ENCODE data around the gene FBXO45.
"Not testable (repeated sequence)": the region's sequence is repeated elsewhere in the genome, so short reads cannot be mapped to it uniquely, and the experiment has no call there.

The FBXO45 gene

DNA sequence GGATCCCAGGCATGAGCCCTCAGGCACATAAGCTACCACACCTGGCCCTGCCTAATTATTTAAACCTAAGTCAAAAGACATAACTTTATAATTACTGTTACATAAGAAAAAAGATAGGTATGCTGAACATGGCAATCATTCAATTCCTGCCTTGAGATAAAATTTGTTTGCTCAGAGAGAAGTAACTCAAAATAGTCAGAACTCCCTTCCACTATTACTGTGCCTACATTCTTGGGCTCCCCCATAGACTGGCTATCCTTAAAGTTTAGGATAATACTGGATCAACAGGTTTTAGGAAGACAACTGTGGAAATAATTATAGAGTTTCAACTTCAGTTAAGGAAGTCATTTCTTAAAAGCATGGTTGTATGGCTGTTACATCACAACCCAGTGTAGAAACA, 10.0 kb upstream of the FBXO45 start:
- no peak for DNase-seq

DNA sequence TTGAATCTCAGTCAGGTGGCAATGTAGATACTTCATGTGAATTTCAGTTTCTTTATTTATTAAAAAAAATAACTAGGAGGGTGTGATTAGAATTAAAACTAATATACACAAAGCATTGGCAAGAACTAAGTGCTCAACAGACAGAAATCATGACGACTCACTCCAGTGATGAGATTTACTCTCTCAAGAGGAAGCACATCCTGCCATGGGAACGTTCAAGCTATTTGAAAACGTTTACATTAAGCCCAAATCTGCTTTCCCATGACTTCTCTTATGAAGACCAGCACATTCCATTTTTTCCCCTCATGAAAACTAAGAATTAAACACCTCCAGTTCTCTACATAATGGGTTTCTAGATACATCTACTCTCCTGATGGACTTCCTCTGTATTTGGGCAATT, 8.6 kb upstream of the FBXO45 start:
- DNase-seq, result no peak

DNA sequence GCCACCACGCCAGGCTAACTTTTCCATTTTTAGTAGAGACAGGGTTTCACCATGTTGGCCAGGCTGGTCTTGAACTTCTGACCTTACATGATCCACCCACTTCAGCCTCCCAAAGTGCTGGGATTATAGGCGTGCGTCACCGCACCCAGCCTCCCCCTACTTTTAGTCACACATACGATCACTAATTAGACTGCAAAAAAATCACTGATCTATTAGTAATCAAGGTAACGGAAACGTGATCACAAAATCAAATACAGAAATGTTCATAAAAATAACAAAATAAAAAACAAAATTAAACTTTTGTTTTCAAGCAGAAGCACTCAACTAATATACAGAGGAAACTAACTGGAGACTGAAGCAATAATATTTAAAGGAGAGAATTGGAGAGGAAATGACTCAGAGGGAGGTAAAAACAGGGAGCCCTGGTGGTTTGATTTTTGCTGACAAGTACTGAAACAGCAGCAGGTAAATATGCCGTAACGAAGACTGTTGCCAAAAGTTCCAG, 4.7 kb upstream of the FBXO45 start:
- no peak for DNase-seq

DNA sequence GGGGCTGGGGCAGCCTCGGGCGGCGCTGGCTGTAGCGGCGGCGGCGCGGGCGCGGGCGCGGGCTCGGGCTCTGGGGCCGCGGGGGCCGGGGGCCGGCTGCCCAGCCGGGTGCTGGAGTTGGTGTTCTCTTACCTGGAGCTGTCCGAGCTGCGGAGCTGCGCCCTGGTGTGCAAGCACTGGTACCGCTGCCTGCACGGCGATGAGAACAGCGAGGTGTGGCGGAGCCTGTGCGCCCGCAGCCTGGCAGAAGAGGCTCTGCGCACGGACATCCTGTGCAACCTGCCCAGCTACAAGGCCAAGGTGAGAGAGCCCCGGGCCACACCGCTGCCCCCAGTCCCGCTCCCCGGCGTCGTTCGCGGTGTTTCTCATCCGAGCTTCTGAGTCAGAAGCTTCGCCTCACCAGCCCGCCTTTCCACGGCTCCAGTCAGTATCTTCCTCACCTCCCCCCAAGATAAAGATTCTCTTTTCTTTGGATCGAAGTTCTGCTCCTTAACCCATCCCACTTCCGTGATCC, 600 bp downstream of the FBXO45 start:
- DNase-seq, result peak; percentile 73

DNA sequence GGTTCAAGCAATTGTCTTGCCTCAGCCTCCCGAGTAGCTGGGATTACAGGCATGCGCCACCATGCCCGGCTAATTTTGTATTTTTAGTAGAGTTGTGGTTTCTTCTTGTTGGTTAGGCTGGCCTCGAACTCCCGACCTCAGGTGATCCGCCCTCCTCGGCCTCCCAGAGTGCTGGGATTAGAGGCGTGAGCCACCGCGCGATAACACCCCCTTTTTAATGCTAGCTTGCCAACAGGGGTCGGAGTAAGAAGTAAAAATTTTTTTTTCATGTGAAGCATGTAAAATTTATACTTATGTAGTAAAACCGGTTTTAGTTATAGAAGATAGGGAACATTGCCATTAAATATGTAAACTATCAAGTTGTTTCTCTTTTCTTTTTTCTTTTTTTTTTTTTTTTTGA, 1.9 kb downstream of the FBXO45 start:
- not testable (repeated sequence) for DNase-seq

DNA sequence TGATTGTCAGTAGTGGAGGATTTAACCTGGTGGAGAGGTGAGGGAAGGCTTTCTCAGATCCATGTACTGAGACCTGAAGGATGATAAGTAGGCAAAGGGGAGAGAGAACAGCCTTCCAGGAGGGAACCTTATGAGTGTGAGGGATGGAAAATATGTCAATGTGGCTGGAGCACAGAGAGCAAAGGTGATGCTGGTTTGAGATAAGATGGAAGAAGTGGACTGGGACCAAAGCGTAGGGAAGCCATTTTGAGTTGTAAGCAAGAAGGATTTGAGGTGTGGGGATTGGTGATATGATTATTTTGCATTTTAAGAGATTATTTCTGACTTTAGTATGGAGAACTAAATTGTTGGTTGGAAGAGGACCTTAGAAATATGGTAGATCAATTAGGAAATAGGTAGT, 3.9 kb downstream of the FBXO45 start:
- DNase-seq, result no peak

DNA sequence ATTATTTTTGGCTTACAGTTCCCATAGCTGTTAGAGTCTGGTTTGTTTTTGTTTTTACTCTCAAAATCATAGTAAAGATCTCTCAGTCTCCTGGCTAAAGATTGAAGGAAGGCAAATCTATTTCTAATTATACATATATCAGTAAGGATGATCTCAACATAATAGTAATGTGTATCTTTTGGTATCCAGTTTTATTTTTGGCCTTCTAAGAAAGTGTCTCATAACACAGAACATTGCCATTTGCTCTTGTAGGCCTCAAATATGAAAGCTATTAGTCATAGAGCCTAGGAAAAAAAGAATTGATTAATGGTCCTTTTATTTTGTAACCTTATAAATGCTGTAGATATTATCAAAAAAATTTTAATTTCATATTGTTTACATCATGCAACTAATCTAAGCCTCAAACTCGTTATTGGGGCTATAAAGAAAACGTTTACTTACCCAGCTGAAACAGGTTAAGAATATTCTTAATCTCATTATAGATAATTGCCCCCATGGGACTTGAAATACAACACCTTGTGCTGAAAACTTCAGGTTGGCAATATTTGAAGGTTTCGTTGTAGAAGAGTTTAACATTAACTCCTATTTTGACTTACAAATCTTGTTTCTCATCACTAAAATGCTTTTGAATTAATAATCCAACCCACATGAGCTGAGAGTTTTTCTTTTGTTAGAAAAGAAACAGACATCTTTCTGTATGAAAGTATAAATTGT, 16.7 kb downstream of the FBXO45 start:
- no peak for DNase-seq

DNA sequence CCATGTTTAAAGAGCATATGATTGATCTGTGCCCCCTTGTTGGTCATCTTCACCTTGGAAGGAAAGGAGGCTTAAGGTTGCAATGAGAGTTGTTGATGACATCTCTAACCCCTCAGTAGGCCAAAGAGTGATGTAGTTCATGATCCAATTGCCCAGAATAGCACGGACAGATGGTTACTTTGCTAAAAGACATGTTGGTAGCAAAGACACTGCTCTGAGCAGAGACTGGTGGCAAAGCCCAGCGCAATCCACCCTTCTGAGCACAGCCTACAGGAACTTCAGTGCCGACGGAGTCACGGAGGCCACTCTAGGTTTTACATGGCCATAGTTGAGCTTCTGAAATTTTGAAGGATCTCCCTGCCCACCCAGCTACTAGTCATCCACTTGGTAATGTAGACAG, 21.8 kb downstream of the FBXO45 start:
- no peak for DNase-seq

DNA sequence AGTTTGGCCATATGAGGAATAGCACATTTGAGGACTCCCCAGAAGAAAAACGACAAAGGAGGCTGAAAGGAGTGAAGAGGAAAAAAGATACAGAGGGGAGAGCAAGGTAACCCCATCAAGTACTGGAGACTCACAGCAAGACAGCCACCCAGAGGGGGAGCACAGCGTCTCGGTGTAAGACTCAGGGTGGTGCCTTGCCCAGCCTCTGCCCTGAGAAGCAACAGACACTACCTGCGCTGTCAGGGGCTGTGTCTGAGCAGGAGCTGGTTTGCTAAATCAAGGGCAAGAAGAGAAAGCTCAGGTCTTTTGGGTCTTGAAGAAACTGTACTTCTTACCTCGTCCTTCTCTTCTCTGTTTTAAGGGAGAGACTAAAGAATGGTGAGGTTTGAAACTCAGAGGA, 27.9 kb downstream of the FBXO45 start:
- no peak for DNase-seq

DNA sequence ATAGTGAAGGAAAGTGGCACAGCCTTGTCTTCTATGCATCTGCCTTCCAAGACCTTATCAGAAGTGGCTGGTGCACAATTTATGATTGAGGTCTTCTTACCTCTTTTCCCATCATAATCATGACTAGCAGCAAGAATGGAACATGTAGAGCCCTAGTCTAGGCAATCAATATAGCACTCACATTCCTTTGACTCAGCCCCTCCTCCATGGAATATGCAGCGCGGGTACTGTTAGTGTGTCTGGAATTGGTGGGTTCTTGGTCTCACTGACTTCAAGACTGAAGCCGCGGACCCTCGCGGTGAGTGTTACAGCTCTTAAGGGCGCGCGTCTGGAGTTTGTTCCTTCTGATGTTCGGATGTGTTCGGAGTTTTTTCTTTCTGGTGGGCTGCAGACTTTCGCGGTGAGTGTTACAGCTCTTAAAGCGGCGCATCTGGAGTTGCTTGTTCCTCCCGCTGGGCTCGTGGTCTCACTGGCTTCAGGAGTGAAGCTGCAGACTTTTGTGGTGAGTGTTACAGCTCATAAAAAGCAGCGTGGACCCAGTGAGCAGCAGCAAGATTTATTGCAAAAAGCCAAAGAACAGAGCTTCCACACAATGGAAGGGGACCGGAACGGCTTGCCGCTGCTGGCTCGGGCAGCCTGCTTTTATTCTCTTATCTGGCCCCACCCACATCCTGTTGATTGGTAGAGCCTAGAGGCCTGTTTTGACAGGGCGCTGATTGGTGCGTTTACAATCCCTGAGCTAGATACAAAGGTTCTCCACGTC, 29.7 kb downstream of the FBXO45 start:
- DNase-seq, result not testable (repeated sequence)

DNA sequence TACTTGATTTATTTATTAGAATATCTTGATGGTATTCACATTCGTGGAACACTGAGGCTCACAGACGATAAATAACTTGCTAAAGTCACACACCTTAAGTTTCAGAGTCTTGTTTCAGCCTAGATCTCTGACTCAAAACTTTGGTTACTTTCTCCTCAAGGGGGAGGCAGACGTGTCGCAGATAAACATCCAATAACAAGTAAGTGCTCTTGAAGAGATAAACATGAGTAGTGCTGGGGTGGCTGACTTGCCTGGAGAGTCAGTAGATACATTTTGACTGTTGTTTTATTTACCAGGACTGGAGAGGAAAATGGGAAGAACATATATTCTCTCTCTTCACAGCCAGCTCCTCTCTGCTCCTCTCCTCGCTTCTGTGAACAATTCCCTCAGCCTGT, 31.3 kb downstream of the FBXO45 start:
- no peak for DNase-seq

DNA sequence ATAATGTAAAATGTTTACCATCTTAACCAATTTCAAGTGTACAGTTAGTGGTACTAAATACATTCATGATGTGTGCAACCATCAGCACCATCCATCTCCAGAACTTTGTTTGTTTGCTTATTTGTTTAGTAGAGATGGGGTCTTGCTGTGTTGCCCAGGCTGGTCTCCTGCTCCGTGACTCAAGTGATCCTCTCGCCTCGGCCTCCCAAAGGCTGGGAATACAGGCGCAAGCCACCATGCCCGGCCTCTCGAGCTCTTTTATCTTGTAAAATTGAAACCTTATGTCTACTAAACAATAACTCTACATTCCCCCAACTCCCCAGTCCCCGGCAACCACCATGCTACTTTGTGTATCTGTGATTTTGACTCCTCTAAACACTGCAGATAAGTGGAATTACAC, 31.9 kb downstream of the FBXO45 start:
- no peak for DNase-seq

DNA sequence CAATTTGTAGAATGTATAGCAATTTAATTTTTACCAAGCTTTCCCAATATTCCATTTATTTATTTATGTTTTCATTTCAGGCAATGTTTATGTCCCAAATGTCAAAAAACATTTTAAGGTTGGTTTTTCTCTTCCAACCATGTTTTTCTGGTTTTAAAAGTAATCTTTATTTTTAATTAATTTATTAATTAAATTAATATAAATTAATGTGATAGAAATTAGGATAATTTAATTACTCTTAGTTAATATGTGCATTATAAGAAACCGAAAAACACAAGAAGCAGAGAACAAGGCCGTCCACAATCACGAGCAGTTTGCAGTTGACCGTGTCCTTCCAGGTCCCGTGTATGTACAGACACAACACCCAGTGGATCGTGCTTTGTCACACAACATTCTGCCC, 34.2 kb downstream of the FBXO45 start:
- DNase-seq, result no peak

DNA sequence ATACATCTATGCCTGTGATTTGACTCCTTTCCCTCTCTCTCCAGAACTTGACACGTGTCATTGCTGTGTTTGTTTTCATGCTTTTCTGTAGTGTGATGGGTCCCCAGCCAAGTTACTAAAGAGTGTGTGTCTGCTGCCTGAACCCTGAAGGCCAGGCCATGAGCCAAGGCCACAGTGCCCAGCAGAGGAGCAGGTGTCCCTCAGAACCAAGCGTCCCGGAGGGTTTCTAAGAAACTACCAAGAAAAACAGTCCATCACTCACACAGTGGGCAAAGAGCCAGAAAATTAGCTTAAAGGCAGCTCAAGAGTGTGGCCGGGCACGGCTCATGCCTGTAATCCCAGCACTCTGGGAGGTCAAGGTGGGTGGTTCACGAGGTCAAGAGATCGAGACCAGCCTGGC, 35.2 kb downstream of the FBXO45 start:
- DNase-seq, result no peak

DNA sequence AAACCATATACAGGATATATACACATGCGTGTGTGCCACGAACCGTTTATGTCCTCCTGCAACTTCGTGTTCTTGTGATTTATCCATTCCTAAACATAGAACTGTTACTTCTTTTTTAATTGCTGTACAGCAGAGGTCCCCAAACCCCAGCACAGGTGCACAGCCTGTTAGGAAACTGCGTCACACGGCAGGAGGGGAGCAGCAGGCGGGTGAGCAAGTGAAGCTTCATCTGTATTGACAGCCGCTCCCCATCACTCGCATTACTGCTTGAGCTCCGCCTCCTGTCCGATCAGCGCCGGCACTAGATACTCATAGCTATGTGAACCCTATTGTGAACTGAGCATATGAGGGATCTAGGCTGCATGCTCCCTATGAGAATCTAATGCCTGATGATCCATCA, 36.1 kb downstream of the FBXO45 start:
- DNase-seq, result no peak

DNA sequence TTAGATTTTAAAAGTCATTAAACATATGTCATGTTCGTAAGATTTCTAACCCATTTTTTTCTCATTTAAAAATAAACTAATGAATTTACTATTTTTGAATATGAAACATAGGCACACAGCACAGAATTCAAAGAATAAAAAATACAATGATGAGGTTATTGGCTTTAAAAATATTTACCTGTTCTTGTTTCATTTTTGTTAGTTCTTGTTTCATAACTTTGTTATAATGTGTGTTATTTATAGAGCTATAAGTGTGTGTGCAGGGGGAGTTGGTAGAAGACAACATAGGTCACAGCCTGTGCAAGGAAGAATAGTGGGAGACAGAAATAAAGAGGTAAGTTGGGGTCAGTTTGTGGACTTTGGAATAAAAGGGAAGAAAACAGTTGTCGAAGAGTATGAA, 40.2 kb downstream of the FBXO45 start:
- no peak for DNase-seq

DNA sequence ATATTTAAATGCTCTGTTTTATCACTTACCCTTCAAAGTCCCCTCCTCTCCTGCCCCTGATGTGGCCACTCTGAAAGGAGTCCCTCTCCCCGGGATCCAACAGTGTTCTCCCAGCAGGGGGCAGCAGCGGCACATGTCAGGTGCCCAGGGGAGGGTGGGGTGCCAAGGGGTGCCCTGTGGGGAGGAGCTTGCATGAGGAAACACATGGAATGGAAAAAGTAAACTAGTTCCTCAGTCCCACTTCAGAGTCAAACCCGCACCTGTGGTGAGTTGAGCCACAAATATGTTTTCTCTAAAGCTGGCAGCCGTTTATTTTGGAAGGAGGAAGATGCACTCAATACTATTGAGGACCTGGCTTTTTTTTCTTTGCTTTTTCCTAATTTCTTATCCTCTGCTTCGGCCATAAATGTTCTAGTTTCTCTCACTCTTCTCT, 40.9 kb downstream of the FBXO45 start:
- peak; percentile 91 for DNase-seq

DNA sequence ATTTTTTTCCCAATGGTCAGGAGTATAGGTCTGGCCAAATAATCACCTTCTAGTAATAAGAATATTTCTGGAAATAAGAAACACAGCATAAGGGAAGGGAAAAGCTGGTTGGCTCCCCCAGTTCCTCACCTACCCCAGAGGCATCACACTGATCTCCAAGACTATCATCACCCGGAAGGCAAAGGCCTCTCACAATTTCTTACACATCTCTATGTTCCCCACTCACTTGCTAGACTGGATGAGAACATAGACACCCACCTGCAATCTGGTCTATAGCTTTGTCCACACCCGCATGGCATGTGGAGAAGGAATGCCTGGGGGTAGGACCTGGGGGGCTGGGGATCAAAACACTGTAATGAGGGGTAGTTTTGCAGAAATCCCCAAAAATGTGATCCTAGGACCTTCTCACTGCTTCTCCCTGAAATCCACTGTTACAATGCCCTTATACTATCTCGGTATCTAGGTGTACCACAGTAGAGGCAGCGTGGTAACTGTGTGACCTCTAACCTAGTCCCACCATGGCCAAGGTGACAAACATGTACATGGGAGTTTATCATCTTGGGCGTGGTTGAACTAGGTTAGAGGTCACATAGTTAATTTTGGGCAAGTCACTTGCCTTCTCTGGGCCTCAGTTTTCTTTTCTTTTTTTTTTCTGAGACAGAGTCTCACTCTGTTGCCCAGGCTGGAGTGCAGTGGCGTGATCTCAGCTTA, 41.5 kb downstream of the FBXO45 start:
- no peak for DNase-seq

DNA sequence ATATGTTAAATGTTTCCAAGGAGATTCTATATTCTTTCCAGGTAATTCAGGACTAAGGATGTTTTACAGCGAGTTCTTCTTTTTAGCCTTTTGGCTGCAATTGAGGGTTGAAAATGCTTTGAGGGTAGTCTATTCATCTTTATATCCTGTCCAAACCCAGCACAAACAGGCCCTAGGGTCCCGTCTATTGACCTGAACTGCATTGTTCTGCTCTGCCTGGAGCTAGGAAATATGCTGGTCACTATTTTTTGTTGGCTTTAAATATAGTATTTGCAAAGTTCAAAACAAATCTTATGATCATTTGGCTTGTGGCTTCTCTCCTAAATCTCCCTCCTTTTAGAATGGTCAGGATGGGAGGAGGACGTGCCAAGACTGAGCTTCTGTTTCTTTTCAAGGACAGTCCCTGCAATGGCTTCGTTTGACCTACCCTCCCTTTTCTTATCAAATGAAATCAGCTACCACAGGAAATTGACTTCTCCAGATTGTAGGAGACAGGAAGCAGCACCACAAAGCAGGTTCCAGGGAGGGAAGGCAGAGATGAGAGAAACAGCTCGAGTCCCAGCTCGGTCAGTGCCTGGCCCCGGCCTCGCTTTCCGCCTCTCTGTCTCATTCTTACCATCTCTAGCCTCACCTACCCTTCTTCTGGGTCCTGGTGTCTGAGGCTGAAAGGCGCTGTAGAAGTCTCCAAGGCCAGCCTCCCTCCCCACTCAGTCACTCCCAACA, 43.5 kb downstream of the FBXO45 start:
- no peak for DNase-seq

DNA sequence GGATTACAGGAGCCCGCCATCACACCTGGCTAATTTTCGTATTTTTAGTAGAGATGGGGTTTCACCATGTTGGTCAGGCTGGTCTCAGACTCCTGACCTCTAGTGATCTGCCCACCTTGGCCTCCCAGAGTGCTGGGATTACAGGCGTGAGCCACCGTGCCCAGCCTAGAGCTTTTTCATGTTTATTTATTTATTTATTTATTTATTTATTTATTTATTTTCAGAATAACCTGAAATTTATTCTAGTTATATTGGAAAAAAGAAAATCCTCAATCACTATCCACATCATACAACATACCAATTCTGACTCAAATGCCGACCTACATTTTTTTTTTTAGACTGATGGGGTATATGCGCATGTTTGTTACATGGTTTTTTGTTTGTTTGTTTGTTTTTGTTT, 46.8 kb downstream of the FBXO45 start:
- not testable (repeated sequence) for DNase-seq

DNA sequence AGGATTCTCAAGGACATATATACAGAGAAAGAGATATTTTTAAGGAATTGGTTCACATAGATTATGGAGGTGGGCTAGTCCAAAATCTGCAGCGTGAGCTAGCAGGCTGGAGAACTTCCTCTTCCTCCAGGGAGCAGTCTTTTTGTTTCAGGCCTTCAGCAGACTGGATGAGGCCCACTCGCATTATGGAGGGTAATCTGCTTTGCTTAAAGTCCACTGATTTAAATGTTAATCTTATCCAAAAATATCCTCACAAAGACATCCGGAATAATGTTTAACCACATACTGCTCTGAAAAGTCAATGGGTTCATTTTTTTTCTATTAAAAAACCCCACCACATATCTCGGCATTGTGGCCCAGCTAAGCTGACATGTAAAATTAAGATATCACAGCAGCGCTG, 48.8 kb downstream of the FBXO45 start:
- no peak for DNase-seq

DNA sequence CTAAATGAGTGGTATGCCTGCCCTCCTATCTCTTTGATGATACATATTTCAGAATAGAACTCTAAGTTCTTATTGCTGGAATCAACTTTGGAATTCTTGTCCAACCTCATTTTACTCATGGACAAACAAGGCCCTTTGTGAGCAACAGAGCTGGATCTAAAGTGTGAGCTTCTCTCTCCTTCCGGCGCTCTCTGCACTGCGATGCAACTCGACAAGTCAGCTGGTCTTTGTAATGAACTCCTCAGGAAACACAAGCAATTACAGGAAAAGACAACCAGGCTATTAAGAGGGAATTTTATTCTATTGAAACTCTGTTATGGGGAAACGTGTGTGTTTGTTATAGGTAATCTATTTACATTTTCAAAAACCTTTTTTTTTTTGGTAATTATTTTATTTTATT, 50.8 kb downstream of the FBXO45 start:
- no peak for DNase-seq

DNA sequence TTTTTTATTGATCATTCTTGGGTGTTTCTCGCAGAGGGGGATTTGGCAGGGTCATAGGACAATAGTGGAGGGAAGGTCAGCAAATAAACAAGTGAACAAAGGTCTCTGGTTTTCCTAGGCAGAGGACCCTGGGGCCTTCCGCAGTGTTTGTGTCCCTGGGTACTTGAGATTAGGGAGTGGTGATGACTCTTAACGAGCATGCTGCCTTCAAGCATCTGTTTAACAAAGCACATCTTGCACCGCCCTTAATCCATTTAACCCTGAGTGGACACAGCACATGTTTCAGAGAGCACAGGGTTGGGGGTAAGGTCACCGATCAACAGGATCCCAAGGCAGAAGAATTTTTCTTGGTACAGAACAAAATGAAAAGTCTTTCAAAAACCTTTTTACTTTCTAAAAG, 51.2 kb downstream of the FBXO45 start:
- not testable (repeated sequence) for DNase-seq
